ENCODE data around the gene FYB1.

FYB1 gene

DNA sequence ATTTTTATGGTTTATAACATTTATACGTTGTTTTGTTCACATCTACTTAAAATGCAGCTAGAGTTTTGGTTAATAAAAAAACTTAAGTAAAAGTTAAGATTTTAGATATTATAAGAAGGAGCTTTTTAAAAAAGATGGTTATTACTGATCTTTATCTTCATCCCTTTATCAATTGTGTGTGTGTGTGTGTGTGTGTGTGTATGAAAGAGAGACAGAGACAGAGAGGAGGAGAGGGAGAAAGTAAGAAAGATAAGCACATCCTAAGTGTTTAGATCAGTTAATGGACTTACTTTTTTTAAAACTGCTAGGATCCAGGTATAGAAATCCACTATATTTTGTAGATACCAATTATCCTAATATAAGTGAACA lies 99.3 kb downstream of the FYB1 start:
- DNase-seq, result no peak
- Histone ChIP-seq H3K9me3 (ENCODE audit: severe bottlenecking) (no peaks in the 10 kb centered on the region), H3K27me3 (ENCODE audit: insufficient read depth, low read depth, severe bottlenecking) (no peaks in the 10 kb centered on the region), H3K27ac (no peak overlapping the region), H3K4me3 (ENCODE audit: low read depth, low read length) (no peak overlapping the region), H3K36me3 (no peaks in the 10 kb centered on the region)
- TF ChIP-seq, protein P1, sequence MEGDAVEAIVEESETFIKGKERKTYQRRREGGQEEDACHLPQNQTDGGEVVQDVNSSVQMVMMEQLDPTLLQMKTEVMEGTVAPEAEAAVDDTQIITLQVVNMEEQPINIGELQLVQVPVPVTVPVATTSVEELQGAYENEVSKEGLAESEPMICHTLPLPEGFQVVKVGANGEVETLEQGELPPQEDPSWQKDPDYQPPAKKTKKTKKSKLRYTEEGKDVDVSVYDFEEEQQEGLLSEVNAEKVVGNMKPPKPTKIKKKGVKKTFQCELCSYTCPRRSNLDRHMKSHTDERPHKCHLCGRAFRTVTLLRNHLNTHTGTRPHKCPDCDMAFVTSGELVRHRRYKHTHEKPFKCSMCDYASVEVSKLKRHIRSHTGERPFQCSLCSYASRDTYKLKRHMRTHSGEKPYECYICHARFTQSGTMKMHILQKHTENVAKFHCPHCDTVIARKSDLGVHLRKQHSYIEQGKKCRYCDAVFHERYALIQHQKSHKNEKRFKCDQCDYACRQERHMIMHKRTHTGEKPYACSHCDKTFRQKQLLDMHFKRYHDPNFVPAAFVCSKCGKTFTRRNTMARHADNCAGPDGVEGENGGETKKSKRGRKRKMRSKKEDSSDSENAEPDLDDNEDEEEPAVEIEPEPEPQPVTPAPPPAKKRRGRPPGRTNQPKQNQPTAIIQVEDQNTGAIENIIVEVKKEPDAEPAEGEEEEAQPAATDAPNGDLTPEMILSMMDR (IDR thresholded peaks at IDR 0.05; ENCODE audit: low read depth, low read length), result no peak

- no peaks in the 10 kb centered on the region for H3K27me3 ChIP-seq (ENCODE audit: insufficient read depth, low read depth, severe bottlenecking)
- no peak overlapping the region for H3K27ac ChIP-seq
- H3K36me3 ChIP-seq, result no peaks in the 10 kb centered on the region
- H3K9me3 ChIP-seq (ENCODE audit: severe bottlenecking), result no peaks in the 10 kb centered on the region
- no peak for DNase-seq
- TF ChIP-seq, protein P1 (IDR thresholded peaks at IDR 0.05; ENCODE audit: low read depth, low read length), result no peak
- H3K4me3 ChIP-seq (ENCODE audit: low read depth, low read length), result no peak overlapping the region
Observed at GRCh38 chr5:39119404-39120051, 99.8 kb downstream of the FYB1 start.

GRCh38 chr5:39118638-39119037 lies 100.7 kb downstream of the FYB1 start:
- TF ChIP-seq, protein P1 (IDR thresholded peaks at IDR 0.05; ENCODE audit: low read depth, low read length), result no peak
- Histone ChIP-seq H3K27ac (no peak overlapping the region), H3K9me3 (ENCODE audit: severe bottlenecking) (no peaks in the 10 kb centered on the region), H3K4me3 (ENCODE audit: low read depth, low read length) (no peak overlapping the region), H3K27me3 (ENCODE audit: insufficient read depth, low read depth, severe bottlenecking) (no peaks in the 10 kb centered on the region), H3K36me3 (no peaks in the 10 kb centered on the region)
- no peak for DNase-seq

GRCh38 chr5:39117401-39117800 lies 102.0 kb downstream of the FYB1 start:
- Histone ChIP-seq H3K27ac (no peak overlapping the region), H3K27me3 (ENCODE audit: insufficient read depth, low read depth, severe bottlenecking) (no peaks in the 10 kb centered on the region), H3K4me3 (ENCODE audit: low read depth, low read length) (no peak overlapping the region), H3K9me3 (ENCODE audit: severe bottlenecking) (no peaks in the 10 kb centered on the region), H3K36me3 (no peaks in the 10 kb centered on the region)
- no peak for DNase-seq
- TF ChIP-seq, protein P1 (IDR thresholded peaks at IDR 0.05; ENCODE audit: low read depth, low read length), result no peak

DNA sequence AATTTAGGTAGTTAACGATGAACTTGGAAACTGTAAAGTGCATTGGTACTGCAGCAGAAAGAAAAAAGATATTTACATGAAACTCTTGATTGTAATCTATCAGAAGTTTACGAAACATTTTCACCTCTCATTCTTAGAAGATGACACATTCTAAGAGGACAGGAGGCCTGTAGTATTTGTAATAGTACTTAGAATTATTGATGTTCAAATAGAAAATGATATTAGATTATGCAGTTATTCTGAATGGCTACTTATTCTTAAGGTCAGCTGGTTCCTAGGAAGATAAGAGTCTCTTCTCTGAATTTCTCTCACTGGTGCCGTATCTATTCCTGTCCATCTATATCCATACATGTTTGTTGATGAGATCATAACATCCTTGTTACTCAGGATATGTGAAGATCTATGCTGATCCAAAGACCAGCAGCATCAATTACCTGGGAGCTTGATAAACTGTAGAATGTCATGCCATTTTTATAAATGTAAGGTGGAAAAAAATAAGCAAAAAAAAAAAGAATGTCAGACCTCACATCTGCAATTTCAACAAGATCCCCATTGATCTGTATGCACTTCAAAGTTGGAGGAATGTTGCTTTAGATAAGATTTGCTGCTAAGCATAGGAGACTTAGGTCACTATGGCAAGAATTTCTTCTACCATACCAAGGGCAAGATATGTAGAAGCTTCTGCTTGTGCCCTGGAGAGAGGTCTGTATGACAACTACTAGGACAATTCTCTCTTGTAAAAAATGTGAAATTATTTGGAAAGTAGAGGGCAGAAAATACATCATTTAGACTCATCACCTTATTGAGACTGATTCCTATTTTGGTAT lies 102.8 kb downstream of the FYB1 start:
- Histone ChIP-seq H3K4me3 (ENCODE audit: low read depth, low read length) (no peak overlapping the region), H3K27me3 (ENCODE audit: insufficient read depth, low read depth, severe bottlenecking) (no peaks in the 10 kb centered on the region), H3K36me3 (no peaks in the 10 kb centered on the region), H3K27ac (no peak overlapping the region), H3K9me3 (ENCODE audit: severe bottlenecking) (no peaks in the 10 kb centered on the region)
- TF ChIP-seq, protein P1 (IDR thresholded peaks at IDR 0.05; ENCODE audit: low read depth, low read length), result no peak
- no peak for DNase-seq
